Gastrocnemius medialis (tissue), 4 donors: Measurements from ENCODE around the gene RANBP10.

ENCODE experiments used
- POLR2A ChIP-seq, 2 donors: fragments of 450-650 bp; IDR thresholded peaks; one replicate each; pipeline ENCODE4 v1.6.1; 2017; ENCODE audit warnings: antibody characterized with exemption in 2 of 2, mild to moderate bottlenecking in 2 of 2, moderate library complexity in 2 of 2
- TF ChIP-seq, protein P1 (sequence below), 5 experiments: fragments of 450-650 bp in 3 of 5; fragments of 200-600 bp in 2 of 5; sonication (generic) in 2 of 5; IDR thresholded peaks in 4 of 5; conservative IDR thresholded peaks in 1 of 5; 1 replicate in 4 of 5; 2 replicates in 1 of 5; pipeline ENCODE4 v1.5.1; 2016 to 2019; ENCODE audit warnings: antibody characterized with exemption in 5 of 5, mild to moderate bottlenecking in 3 of 5, moderate library complexity in 3 of 5

DNA sequence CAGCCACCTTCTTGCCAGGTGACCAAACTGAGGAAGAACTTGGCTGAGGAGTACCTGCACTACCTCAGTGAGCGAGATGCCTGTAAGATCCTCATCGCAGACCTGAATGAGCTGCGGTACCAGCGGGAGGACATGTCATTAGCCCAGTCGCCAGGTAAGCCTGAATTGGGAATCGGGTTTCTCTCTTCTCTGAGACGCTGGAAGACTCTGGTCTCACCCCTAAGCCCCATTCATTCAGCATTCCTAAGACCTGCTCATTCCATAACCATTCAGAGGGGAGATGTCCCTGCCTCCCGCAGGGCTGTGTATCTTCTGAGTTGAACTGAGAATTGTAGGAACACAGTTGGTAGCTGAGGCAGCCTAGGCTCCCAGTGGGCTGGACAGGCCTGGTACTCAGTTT, 18.8 kb upstream of the RANBP10 start:
- TF ChIP-seq, protein P1, sequence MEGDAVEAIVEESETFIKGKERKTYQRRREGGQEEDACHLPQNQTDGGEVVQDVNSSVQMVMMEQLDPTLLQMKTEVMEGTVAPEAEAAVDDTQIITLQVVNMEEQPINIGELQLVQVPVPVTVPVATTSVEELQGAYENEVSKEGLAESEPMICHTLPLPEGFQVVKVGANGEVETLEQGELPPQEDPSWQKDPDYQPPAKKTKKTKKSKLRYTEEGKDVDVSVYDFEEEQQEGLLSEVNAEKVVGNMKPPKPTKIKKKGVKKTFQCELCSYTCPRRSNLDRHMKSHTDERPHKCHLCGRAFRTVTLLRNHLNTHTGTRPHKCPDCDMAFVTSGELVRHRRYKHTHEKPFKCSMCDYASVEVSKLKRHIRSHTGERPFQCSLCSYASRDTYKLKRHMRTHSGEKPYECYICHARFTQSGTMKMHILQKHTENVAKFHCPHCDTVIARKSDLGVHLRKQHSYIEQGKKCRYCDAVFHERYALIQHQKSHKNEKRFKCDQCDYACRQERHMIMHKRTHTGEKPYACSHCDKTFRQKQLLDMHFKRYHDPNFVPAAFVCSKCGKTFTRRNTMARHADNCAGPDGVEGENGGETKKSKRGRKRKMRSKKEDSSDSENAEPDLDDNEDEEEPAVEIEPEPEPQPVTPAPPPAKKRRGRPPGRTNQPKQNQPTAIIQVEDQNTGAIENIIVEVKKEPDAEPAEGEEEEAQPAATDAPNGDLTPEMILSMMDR (IDR thresholded peaks at IDR 0.05 in 4 of 5, conservative IDR thresholded peaks at IDR 0.05 in 1 of 5) = no peak
- no peak for TF ChIP-seq POLR2A (IDR thresholded peaks at IDR 0.05)
